Measurements from ENCODE around the gene UBA6.

Gene UBA6

GRCh38 chr4:67581208-67581857 is 119.6 kb downstream of the UBA6 start:
- ChIA-PET POLR2A (ENCODE audit: low non-redundant PET) (no interaction called here), CTCF (no interaction called here)
- no peak overlapping the region for H3K27ac ChIP-seq
- no peak for DNase-seq (ENCODE audit: low spot score)
- TF ChIP-seq CTCF (conservative IDR thresholded peaks at IDR 0.05; ENCODE audit: low read depth) = no peak

GRCh38 chr4:67580577-67580976 is 120.4 kb downstream of the UBA6 start:
- DNase-seq (ENCODE audit: low spot score) = no peak
- ChIA-PET POLR2A (ENCODE audit: low non-redundant PET) (no interaction called here), CTCF (interaction anchor here (0.6 kb wide), 1 partner anchor 305 kb away, joined by 3 read pairs; no protein-coding TSS in a partner anchor)
- no peak overlapping the region for H3K27ac ChIP-seq
- no peak for TF ChIP-seq CTCF (conservative IDR thresholded peaks at IDR 0.05; ENCODE audit: low read depth)

- ChIA-PET CTCF (no interaction called here), POLR2A (ENCODE audit: low non-redundant PET) (no interaction called here)
- no peak for TF ChIP-seq CTCF (conservative IDR thresholded peaks at IDR 0.05; ENCODE audit: low read depth)
- DNase-seq (ENCODE audit: low spot score) = no peak
- no peak overlapping the region for H3K27ac ChIP-seq
These were observed 124.4 kb downstream of the UBA6 start for GRCh38 chr4:67576538-67576937.

GRCh38 chr4:67576059-67576466 is 124.9 kb downstream of the UBA6 start:
- no peak for TF ChIP-seq CTCF (conservative IDR thresholded peaks at IDR 0.05; ENCODE audit: low read depth)
- POLR2A ChIA-PET (ENCODE audit: low non-redundant PET) = no interaction called here
- no peak for DNase-seq (ENCODE audit: low spot score)
- CTCF ChIA-PET = no interaction called here
- H3K27ac ChIP-seq = no peak overlapping the region

- no peak for DNase-seq (ENCODE audit: low spot score)
- no peak overlapping the region for H3K27ac ChIP-seq
- POLR2A ChIA-PET (ENCODE audit: low non-redundant PET) = no interaction called here
- CTCF ChIA-PET = no interaction called here
- TF ChIP-seq CTCF (conservative IDR thresholded peaks at IDR 0.05; ENCODE audit: low read depth) = no peak
These were observed 125.5 kb downstream of the UBA6 start for GRCh38 chr4:67575232-67576058.

- no peak for DNase-seq (ENCODE audit: low spot score)
- POLR2A ChIA-PET (ENCODE audit: low non-redundant PET) = no interaction called here
- CTCF ChIA-PET = interaction anchor here (0.6 kb wide), 1 partner anchor 10 kb away, joined by 3 read pairs; no protein-coding TSS in a partner anchor
- TF ChIP-seq CTCF (conservative IDR thresholded peaks at IDR 0.05; ENCODE audit: low read depth) = no peak
- no peak overlapping the region for H3K27ac ChIP-seq
These were observed 127.8 kb downstream of the UBA6 start for GRCh38 chr4:67573193-67573592.
